Measurements from ENCODE around the gene HNRNPL. TPM values are rescaled to one million over a fixed set of nuclear protein-coding genes. Genes with fewer than 3 reads are reported as not detected.

Gene HNRNPL
- total and polyA plus RNA-seq, 10 of the 15 experiments (the other 5 are each of a cell fraction or from before 2014, with no cell fraction given): 32.5 to 512 (median 306) TPM

DNA sequence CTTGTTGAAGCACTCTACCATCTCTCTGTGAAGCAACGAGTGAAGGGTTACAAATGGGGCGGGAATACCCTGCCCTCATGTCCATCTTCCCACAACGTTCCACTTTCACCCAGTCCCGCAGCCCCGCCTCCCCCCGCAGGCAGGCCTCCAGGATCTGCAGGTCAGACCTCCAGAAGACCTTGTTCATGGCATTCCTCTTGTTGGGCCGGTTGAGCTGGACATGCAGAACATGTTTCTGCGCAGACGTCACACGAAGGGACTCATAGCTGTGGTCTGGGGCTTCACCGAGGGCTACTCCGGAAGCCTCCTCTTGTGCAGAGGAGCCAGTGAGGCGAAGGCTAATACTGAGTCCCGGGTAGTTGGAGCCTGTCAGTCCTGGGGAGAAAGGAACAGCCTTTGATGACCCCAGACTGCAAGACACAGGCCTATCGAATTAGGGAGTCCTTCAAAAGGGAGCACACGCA lies 18.6 kb downstream of the HNRNPL start (continued):
- TF ChIP-seq, protein P1, sequence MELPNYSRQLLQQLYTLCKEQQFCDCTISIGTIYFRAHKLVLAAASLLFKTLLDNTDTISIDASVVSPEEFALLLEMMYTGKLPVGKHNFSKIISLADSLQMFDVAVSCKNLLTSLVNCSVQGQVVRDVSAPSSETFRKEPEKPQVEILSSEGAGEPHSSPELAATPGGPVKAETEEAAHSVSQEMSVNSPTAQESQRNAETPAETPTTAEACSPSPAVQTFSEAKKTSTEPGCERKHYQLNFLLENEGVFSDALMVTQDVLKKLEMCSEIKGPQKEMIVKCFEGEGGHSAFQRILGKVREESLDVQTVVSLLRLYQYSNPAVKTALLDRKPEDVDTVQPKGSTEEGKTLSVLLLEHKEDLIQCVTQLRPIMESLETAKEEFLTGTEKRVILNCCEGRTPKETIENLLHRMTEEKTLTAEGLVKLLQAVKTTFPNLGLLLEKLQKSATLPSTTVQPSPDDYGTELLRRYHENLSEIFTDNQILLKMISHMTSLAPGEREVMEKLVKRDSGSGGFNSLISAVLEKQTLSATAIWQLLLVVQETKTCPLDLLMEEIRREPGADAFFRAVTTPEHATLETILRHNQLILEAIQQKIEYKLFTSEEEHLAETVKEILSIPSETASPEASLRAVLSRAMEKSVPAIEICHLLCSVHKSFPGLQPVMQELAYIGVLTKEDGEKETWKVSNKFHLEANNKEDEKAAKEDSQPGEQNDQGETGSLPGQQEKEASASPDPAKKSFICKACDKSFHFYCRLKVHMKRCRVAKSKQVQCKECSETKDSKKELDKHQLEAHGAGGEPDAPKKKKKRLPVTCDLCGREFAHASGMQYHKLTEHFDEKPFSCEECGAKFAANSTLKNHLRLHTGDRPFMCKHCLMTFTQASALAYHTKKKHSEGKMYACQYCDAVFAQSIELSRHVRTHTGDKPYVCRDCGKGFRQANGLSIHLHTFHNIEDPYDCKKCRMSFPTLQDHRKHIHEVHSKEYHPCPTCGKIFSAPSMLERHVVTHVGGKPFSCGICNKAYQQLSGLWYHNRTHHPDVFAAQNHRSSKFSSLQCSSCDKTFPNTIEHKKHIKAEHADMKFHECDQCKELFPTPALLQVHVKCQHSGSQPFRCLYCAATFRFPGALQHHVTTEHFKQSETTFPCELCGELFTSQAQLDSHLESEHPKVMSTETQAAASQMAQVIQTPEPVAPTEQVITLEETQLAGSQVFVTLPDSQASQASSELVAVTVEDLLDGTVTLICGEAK (IDR thresholded peaks at IDR 0.05; ENCODE audit: borderline replicate concordance): no peak
- TF ChIP-seq PAX8 (IDR thresholded peaks at IDR 0.05): no peak; the same call in 1 of the 2 replicates
- TF ChIP-seq, protein P2, sequence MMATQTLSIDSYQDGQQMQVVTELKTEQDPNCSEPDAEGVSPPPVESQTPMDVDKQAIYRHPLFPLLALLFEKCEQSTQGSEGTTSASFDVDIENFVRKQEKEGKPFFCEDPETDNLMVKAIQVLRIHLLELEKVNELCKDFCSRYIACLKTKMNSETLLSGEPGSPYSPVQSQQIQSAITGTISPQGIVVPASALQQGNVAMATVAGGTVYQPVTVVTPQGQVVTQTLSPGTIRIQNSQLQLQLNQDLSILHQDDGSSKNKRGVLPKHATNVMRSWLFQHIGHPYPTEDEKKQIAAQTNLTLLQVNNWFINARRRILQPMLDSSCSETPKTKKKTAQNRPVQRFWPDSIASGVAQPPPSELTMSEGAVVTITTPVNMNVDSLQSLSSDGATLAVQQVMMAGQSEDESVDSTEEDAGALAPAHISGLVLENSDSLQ (IDR thresholded peaks at IDR 0.05): peak; percentile 82
- no peak for TF ChIP-seq JUND (IDR thresholded peaks at IDR 0.05; ENCODE audit: low read depth, low read length)
- TF ChIP-seq, protein P3, sequence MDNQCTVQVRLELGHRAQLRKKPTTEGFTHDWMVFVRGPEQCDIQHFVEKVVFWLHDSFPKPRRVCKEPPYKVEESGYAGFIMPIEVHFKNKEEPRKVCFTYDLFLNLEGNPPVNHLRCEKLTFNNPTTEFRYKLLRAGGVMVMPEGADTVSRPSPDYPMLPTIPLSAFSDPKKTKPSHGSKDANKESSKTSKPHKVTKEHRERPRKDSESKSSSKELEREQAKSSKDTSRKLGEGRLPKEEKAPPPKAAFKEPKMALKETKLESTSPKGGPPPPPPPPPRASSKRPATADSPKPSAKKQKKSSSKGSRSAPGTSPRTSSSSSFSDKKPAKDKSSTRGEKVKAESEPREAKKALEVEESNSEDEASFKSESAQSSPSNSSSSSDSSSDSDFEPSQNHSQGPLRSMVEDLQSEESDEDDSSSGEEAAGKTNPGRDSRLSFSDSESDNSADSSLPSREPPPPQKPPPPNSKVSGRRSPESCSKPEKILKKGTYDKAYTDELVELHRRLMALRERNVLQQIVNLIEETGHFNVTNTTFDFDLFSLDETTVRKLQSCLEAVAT (IDR thresholded peaks at IDR 0.05): peak; percentile 64; the same call in 1 of the 2 replicates
- no peak for TF ChIP-seq SMAD5 (IDR thresholded peaks at IDR 0.05; ENCODE audit: low read depth)
- no peak for TF ChIP-seq TCF3 (IDR thresholded peaks at IDR 0.05; ENCODE audit: borderline replicate concordance, insufficient read depth, low read depth, low read length)
- no peak for TF ChIP-seq RAD21 (IDR thresholded peaks at IDR 0.05; ENCODE audit: insufficient read depth, low read depth, low read length)
- peak; percentile 29; the same call in 1 of the 2 replicates for TF ChIP-seq MTA2 (IDR thresholded peaks at IDR 0.05; ENCODE audit: low read depth)
- no peak for TF ChIP-seq RAD51 (IDR thresholded peaks at IDR 0.05)
- TF ChIP-seq GATAD2B (conservative IDR thresholded peaks at IDR 0.05; ENCODE audit: low read depth): peak; percentile 77; the same call in 1 of the 2 replicates
- TF ChIP-seq FOXM1 (IDR thresholded peaks at IDR 0.05; ENCODE audit: low read depth, low read length): no peak
- TF ChIP-seq POLR2AphosphoS5 (IDR thresholded peaks at IDR 0.05; ENCODE audit: low read length): no peak
- TF ChIP-seq POLR2AphosphoS2 (IDR thresholded peaks at IDR 0.05; ENCODE audit: low read depth, low read length): no peak
- peak; percentile 46 for TF ChIP-seq SKIL (IDR thresholded peaks at IDR 0.05; ENCODE audit: low read depth, poor library complexity, severe bottlenecking)
- TF ChIP-seq PBX3 (IDR thresholded peaks at IDR 0.05; ENCODE audit: insufficient replicate concordance, low read depth, low read length): peak; percentile 32
- TF ChIP-seq ATF7 (IDR thresholded peaks at IDR 0.05; ENCODE audit: low read depth): peak; percentile 56
